ENCODE measurements around the gene PLCD1.

DNA sequence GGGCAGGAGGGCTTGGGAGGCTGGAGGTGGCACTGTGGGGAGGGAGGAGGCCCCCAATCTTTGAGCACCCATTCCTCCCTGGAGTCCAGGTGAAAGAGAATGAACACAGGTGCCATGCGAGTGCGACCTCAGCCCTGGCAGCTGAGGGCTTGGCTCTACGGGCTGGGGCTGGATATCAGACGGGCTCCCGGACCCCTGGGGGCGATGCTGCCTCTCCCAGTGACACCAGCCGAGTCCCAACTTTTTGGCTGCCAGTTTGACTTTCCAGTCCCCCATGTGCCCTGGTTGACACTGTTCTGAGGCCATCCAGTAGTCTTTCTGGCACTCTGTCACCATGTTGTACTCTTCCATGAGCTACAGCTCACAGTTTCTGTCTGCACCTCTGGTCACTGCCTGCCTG lies 37.6 kb downstream of the PLCD1 start:
- no peak for TF ChIP-seq POLR2AphosphoS5 (IDR thresholded peaks at IDR 0.05; ENCODE audit: low read depth, low read length)
- no peak for TF ChIP-seq POLR2A (IDR thresholded peaks at IDR 0.05; ENCODE audit: low read depth, low read length)
- no peak for TF ChIP-seq TAF1 (IDR thresholded peaks at IDR 0.05; ENCODE audit: borderline replicate concordance, low read depth, low read length)
